ENCODE measurements around the gene LAPTM5.

Gene LAPTM5

DNA sequence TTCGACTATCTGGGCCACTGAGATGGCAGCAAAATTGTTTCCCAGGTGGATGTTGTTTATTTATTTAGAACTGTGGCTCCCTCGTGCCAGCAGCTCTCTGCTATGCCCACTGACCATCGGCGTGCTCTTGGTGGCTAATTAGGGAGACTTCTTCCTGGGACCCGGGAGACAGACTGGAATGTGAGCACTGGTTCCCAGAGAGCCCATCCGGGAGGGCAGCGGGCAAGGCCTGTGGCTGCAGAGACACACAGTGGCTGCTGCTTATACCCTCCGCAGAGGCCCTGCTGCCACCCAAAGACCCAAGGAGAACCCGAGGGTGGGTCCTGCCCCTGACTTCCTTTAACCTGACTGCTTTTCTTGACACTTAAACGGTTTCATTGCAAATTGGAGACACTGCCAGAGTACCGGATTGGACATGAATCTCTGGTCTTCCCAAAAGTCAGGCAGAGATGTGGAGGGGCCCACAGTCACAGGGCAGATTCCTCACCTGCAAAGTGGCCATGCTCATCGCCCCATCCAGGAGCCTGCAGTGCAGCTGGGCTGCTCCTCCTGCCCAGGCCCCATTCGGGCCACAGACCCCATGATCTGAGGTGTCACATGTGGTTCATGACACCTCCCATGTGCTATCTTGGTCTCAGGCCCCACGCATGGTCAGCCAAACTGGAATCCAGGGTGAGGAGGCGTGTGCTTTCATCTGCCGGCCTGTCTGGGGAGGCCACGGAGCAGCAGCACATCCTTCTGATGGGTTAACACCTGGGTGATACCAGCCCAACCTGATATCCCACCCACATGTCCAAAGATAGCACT, 28.5 kb downstream of the LAPTM5 start:
- Histone ChIP-seq H3K4ac (ENCODE audit: low read length) (no peak overlapping the region), H2AFZ (ENCODE audit: low read length) (no peak overlapping the region), H3K36me3 (replicated peaks in 1 of 2; ENCODE audit: control insufficient read depth in 2 of 2, insufficient read depth in 2 of 2, low read length in 2 of 2) (no peaks in the 10 kb centered on the region), H3K4me2 (ENCODE audit: insufficient read depth, low read length, poor library complexity, severe bottlenecking) (no peak overlapping the region), H3K4me3 (ENCODE audit: low read length in 2 of 2) (no peak overlapping the region), H3K18ac (ENCODE audit: low read length) (no peak overlapping the region), H2BK5ac (ENCODE audit: low read length) (peak overlapping the region; percentile 58), H4K91ac (ENCODE audit: low read depth, low read length, poor library complexity) (no peak overlapping the region), H3K27ac (replicated peaks; ENCODE audit: low read length) (no peak overlapping the region), H2BK15ac (ENCODE audit: low read length) (peak overlapping the region; percentile 44), H3K14ac (ENCODE audit: low read length) (no peak overlapping the region), H3K9ac (ENCODE audit: low read depth, low read length, poor library complexity) (peak overlapping the region; percentile 22), H3K79me1 (ENCODE audit: low read depth, low read length) (no peaks in the 10 kb centered on the region), H2BK12ac (ENCODE audit: low read length) (no peak overlapping the region), H3K23ac (ENCODE audit: low read depth, low read length, poor library complexity) (no peak overlapping the region), H3K9me3 (replicated peaks in 1 of 2; ENCODE audit: control insufficient read depth in 2 of 2, insufficient read depth in 1 of 2, low read depth in 1 of 2, low read length in 2 of 2) (no peaks in the 10 kb centered on the region), H2AK5ac (ENCODE audit: low read depth, low read length) (peak overlapping the region; percentile 66), H3K27me3 (ENCODE audit: control insufficient read depth in 3 of 3, insufficient read depth in 3 of 3, low read depth in 1 of 3, low read length in 3 of 3) (no peaks in the 10 kb centered on the region), H3K4me1 (ENCODE audit: control insufficient read depth in 2 of 2, insufficient read depth in 1 of 2, low read depth in 1 of 2, low read length in 2 of 2) (peaks cover 8 to 37% of the 10 kb centered on the region in 2 donors), H4K8ac (ENCODE audit: low read depth, low read length) (no peak overlapping the region), H2BK120ac (ENCODE audit: low read depth, low read length) (no peak overlapping the region)
- no CpG with 5 or more reads among the region's 17 CpGs for WGBS, 2 donors (ENCODE audit: extremely low coverage in 2 of 2, insufficient read length in 2 of 2, insufficient replicate concordance in 1 of 2)
- no peak for DNase-seq (ENCODE audit: low spot score)

GRCh38 chr1:30728340-30728739, 29.2 kb downstream of the LAPTM5 start:
- H3K36me3 ChIP-seq (replicated peaks in 1 of 2; ENCODE audit: control insufficient read depth in 2 of 2, insufficient read depth in 2 of 2, low read length in 2 of 2), result no peaks in the 10 kb centered on the region
- H2AFZ ChIP-seq (ENCODE audit: low read length), result no peak overlapping the region
- no peak overlapping the region for H3K14ac ChIP-seq (ENCODE audit: low read length)
- no peak overlapping the region for H3K27ac ChIP-seq (replicated peaks; ENCODE audit: low read length)
- no peak overlapping the region for H4K8ac ChIP-seq (ENCODE audit: low read depth, low read length)
- H3K27me3 ChIP-seq (ENCODE audit: control insufficient read depth in 3 of 3, insufficient read depth in 3 of 3, low read depth in 1 of 3, low read length in 3 of 3), result no peaks in the 10 kb centered on the region
- peak overlapping the region; percentile 66 for H2AK5ac ChIP-seq (ENCODE audit: low read depth, low read length)
- peaks cover 8 to 37% of the 10 kb centered on the region in 2 donors for H3K4me1 ChIP-seq (ENCODE audit: control insufficient read depth in 2 of 2, insufficient read depth in 1 of 2, low read depth in 1 of 2, low read length in 2 of 2)
- H3K9ac ChIP-seq (ENCODE audit: low read depth, low read length, poor library complexity), result no peak overlapping the region
- no peak overlapping the region for H2BK12ac ChIP-seq (ENCODE audit: low read length)
- peak overlapping the region; percentile 19 for H2BK5ac ChIP-seq (ENCODE audit: low read length)
- H3K4me3 ChIP-seq (ENCODE audit: low read length in 2 of 2), result no peak overlapping the region
- H2BK15ac ChIP-seq (ENCODE audit: low read length), result no peak overlapping the region
- H4K91ac ChIP-seq (ENCODE audit: low read depth, low read length, poor library complexity), result no peak overlapping the region
- WGBS, 2 donors (ENCODE audit: extremely low coverage in 2 of 2, insufficient read length in 2 of 2, insufficient replicate concordance in 1 of 2), result no CpG with 5 or more reads among the region's 8 CpGs
- no peak overlapping the region for H3K4ac ChIP-seq (ENCODE audit: low read length)
- H3K79me1 ChIP-seq (ENCODE audit: low read depth, low read length), result no peaks in the 10 kb centered on the region
- H3K23ac ChIP-seq (ENCODE audit: low read depth, low read length, poor library complexity), result peak overlapping the region; percentile 19
- no peak overlapping the region for H2BK120ac ChIP-seq (ENCODE audit: low read depth, low read length)
- no peaks in the 10 kb centered on the region for H3K9me3 ChIP-seq (replicated peaks in 1 of 2; ENCODE audit: control insufficient read depth in 2 of 2, insufficient read depth in 1 of 2, low read depth in 1 of 2, low read length in 2 of 2)
- H3K18ac ChIP-seq (ENCODE audit: low read length), result peak overlapping the region; percentile 34
- no peak for DNase-seq (ENCODE audit: low spot score)
- H3K4me2 ChIP-seq (ENCODE audit: insufficient read depth, low read length, poor library complexity, severe bottlenecking), result no peak overlapping the region

DNA sequence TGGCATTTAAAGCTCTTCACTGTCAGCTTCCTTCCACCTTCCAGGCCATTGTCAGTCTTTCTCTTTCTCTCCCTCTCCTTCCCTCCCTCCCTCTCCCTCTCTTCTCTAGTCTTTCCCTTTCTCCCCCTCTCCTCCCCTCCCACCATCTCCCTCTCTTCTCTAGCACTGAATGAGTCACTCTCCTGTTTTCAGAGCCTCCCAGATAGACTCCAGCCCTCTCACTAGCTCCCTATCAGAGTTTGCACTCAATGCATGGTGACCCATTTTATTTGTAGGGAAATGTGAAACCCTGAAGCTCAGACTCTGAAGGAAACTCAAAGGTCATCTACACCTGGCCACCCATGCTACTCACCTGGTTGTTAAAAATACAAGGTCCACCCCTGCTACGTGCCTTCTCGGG, 29.8 kb downstream of the LAPTM5 start:
- Histone ChIP-seq H3K4ac (ENCODE audit: low read length) (no peak overlapping the region), H3K79me1 (ENCODE audit: low read depth, low read length) (no peaks in the 10 kb centered on the region), H3K4me1 (ENCODE audit: control insufficient read depth in 2 of 2, insufficient read depth in 1 of 2, low read depth in 1 of 2, low read length in 2 of 2) (peaks cover 8 to 36% of the 10 kb centered on the region in 2 donors), H3K4me3 (ENCODE audit: low read length in 2 of 2) (no peak overlapping the region), H3K36me3 (replicated peaks in 1 of 2; ENCODE audit: control insufficient read depth in 2 of 2, insufficient read depth in 2 of 2, low read length in 2 of 2) (no peaks in the 10 kb centered on the region), H3K23ac (ENCODE audit: low read depth, low read length, poor library complexity) (no peak overlapping the region), H3K27ac (replicated peaks; ENCODE audit: low read length) (no peak overlapping the region), H3K27me3 (ENCODE audit: control insufficient read depth in 3 of 3, insufficient read depth in 3 of 3, low read depth in 1 of 3, low read length in 3 of 3) (no peaks in the 10 kb centered on the region), H2AK5ac (ENCODE audit: low read depth, low read length) (no peak overlapping the region), H3K9ac (ENCODE audit: low read depth, low read length, poor library complexity) (no peak overlapping the region), H2BK15ac (ENCODE audit: low read length) (no peak overlapping the region), H3K9me3 (replicated peaks in 1 of 2; ENCODE audit: control insufficient read depth in 2 of 2, insufficient read depth in 1 of 2, low read depth in 1 of 2, low read length in 2 of 2) (no peaks in the 10 kb centered on the region), H3K18ac (ENCODE audit: low read length) (peak overlapping the region; percentile 34), H4K8ac (ENCODE audit: low read depth, low read length) (no peak overlapping the region), H2AFZ (ENCODE audit: low read length) (no peak overlapping the region), H3K4me2 (ENCODE audit: insufficient read depth, low read length, poor library complexity, severe bottlenecking) (no peak overlapping the region), H2BK120ac (ENCODE audit: low read depth, low read length) (no peak overlapping the region), H2BK12ac (ENCODE audit: low read length) (no peak overlapping the region), H2BK5ac (ENCODE audit: low read length) (no peak overlapping the region), H3K14ac (ENCODE audit: low read length) (no peak overlapping the region), H4K91ac (ENCODE audit: low read depth, low read length, poor library complexity) (no peak overlapping the region)
- no peak for DNase-seq (ENCODE audit: low spot score)
- no CpG with 5 or more reads among the region's 2 CpGs for WGBS, 2 donors (ENCODE audit: extremely low coverage in 2 of 2, insufficient read length in 2 of 2, insufficient replicate concordance in 1 of 2)

DNA sequence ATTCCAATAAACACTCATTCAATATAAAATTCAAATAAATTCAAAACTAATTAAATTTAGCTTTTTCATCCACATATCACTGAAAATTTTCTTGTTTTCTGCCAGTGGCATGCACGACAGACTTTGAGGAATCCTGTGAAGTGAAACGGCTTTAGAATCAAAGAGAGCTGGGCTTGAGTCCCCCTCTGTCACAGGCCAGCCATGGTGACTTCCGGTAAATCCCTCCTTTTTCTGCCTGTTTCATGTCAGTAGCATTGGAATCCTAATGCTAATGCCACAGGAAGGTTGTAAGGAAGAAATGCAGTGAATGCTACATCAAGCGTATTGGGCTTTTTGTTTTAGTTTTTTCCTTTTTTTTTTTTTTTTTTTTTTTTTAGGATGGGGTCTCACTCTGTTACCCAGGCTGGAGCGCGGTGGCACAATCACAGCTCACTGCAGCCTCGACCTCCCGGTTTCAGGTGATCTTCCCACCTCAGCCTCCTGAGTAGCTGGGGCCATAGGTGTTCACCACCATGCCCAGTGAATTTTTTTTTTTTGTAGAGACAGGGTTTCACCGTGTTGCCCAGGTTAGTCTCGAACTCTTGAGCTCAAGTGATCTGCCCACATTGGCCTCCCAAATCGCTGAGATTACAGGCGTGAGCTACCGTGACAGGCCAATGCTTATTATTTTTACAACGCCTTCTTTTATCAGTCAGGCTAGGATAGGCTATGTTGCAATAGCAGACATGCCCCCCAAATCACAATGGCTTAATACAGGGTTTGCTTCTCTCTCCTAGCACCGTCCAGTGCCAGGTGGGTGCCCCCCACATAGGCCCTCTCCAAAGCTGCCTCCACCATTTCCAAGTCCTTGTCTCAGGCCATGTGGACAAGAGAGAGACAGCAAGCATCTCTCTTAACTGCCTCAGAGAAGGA, 30.5 kb downstream of the LAPTM5 start:
- H4K91ac ChIP-seq (ENCODE audit: low read depth, low read length, poor library complexity), result no peak overlapping the region
- H3K36me3 ChIP-seq (replicated peaks in 1 of 2; ENCODE audit: control insufficient read depth in 2 of 2, insufficient read depth in 2 of 2, low read length in 2 of 2), result no peaks in the 10 kb centered on the region
- no peak overlapping the region for H3K4me2 ChIP-seq (ENCODE audit: insufficient read depth, low read length, poor library complexity, severe bottlenecking)
- H2AK5ac ChIP-seq (ENCODE audit: low read depth, low read length), result no peak overlapping the region
- no peak overlapping the region for H3K14ac ChIP-seq (ENCODE audit: low read length)
- H3K23ac ChIP-seq (ENCODE audit: low read depth, low read length, poor library complexity), result no peak overlapping the region
- H2BK5ac ChIP-seq (ENCODE audit: low read length), result no peak overlapping the region
- DNase-seq (ENCODE audit: low spot score), result no peak
- no peaks in the 10 kb centered on the region for H3K27me3 ChIP-seq (ENCODE audit: control insufficient read depth in 3 of 3, insufficient read depth in 3 of 3, low read depth in 1 of 3, low read length in 3 of 3)
- H3K79me1 ChIP-seq (ENCODE audit: low read depth, low read length), result no peaks in the 10 kb centered on the region
- no peak overlapping the region for H3K18ac ChIP-seq (ENCODE audit: low read length)
- no peak overlapping the region for H2BK12ac ChIP-seq (ENCODE audit: low read length)
- H3K4me1 ChIP-seq (ENCODE audit: control insufficient read depth in 2 of 2, insufficient read depth in 1 of 2, low read depth in 1 of 2, low read length in 2 of 2), result peaks cover 6 to 31% of the 10 kb centered on the region in 2 donors
- no peak overlapping the region for H3K27ac ChIP-seq (replicated peaks; ENCODE audit: low read length)
- no peak overlapping the region for H2BK120ac ChIP-seq (ENCODE audit: low read depth, low read length)
- WGBS, 2 donors (ENCODE audit: extremely low coverage in 2 of 2, insufficient read length in 2 of 2, insufficient replicate concordance in 1 of 2), result no CpG with 5 or more reads among the region's 15 CpGs
- no peaks in the 10 kb centered on the region for H3K9me3 ChIP-seq (replicated peaks in 1 of 2; ENCODE audit: control insufficient read depth in 2 of 2, insufficient read depth in 1 of 2, low read depth in 1 of 2, low read length in 2 of 2)
- no peak overlapping the region for H3K9ac ChIP-seq (ENCODE audit: low read depth, low read length, poor library complexity)
- no peak overlapping the region for H3K4me3 ChIP-seq (ENCODE audit: low read length in 2 of 2)
- peak overlapping the region; percentile 60 for H2AFZ ChIP-seq (ENCODE audit: low read length)
- H2BK15ac ChIP-seq (ENCODE audit: low read length), result no peak overlapping the region
- no peak overlapping the region for H4K8ac ChIP-seq (ENCODE audit: low read depth, low read length)
- no peak overlapping the region for H3K4ac ChIP-seq (ENCODE audit: low read length)

Measured in neuronal stem cell (in vitro differentiated cells).